Pancreas (tissue), 10 donors: ENCODE data around the gene CDC14A. TPM values are rescaled to one million over a fixed set of nuclear protein-coding genes. Genes with fewer than 3 reads are reported as not detected.
A peak's percentile ranks its signal among the peaks of the same experiment; 100 is the strongest.

ENCODE experiments used
- ATAC-seq, 4 donors: fragments of 200-7000 bp; cut with Tn5 transposase; one replicate each; pipeline versions ENCODE4 v1.8.0 to v1.9.1; 2020; ENCODE audit warnings: mild to moderate bottlenecking in 4 of 4, moderate library complexity in 4 of 4
- DNase-seq, 6 donors: peaks; one replicate each; pipeline ENCODE4 v3.0.0-alpha.2; 2020
- FAIRE-seq: peaks from 2 replicates; lab custom pipeline; 2012; peaks lifted over from hg19 to GRCh38; lab: Jason Lieb, UNC
- H3K27ac ChIP-seq, 4 donors: fragments of 200-600 bp; sonication (generic); 1 replicate in 3 of 4; 2 replicates in 1 of 4; pipeline versions ENCODE4 v1.5.0 to v1.8.0; 2020
- H3K27me3 ChIP-seq, 4 donors: fragments of 200-600 bp; one replicate each; pipeline ENCODE4 v1.8.0; 2021
- H3K36me3 ChIP-seq, 3 donors: fragments of 200-600 bp; sonication (generic) in 1 of 3; one replicate each; pipeline versions ENCODE4 v1.5.0 to v1.8.0; 2020 to 2021
- H3K4me1 ChIP-seq, 3 donors: fragments of 200-600 bp; one replicate each; pipeline ENCODE4 v1.8.0; 2021
- H3K4me3 ChIP-seq, 4 donors: fragments of 200-600 bp; sonication (generic) in 2 of 4; one replicate each; pipeline versions ENCODE4 v1.5.0 to v1.8.0; 2020 to 2021
- H3K9me3 ChIP-seq, 4 donors: fragments of 200-600 bp; one replicate each; pipeline ENCODE4 v1.8.0; 2021
- WGBS, 2 donors: extraction: QIAGEN DNeasy Blood & Tissue Kit; methylation state at CpG; one replicate each; pipeline ENCODE4 v1.1.7; 2013; 5-methylcytosine and 5-hydroxymethylcytosine counted together
- intact Hi-C, 3 donors: fragments of 100-400 bp; cut with DNase I; formaldehyde crosslinking; loops; one replicate each; pipeline versions ENCODE4 v1.11.1 to v1.14.2; 2022
- polyA plus RNA-seq, 2 donors: library from polyadenylated mRNA; stranded (reverse); fragments of 200-250 nt; gene quantifications; one replicate each; pipeline ENCODE4 v1.2.3, GENCODE V29; 2013
- total RNA-seq, 6 donors: library from RNA; stranded (reverse); fragmentation: NEBNext Ultra II Directional in 4 of 6; extraction: Animal tissue kit (Norgen Biotek cat#: 25700) in 4 of 6; gene quantifications; one replicate each; pipeline versions ENCODE4 v1.2.1 to v1.2.4, GENCODE V29; 2021 to 2023
- TF ChIP-seq, protein P1 (sequence below), 4 donors: fragments of 200-600 bp; sonication (generic) in 3 of 4; IDR thresholded peaks; one replicate each; pipeline versions ENCODE4 v1.5.0 to v1.8.0; 2021; ENCODE audit warnings: antibody characterized with exemption in 4 of 4
- donor health status: healthy with polysubstance abuse.
- donor health status: DM: no; HTN: no; CAD: no; lungs with moderate emphysema.
- donor health status: DM: no; HTN: no; CAD: no.
- donor health status: control.
- donor health status: control.
- donor health status: Bipolar disorder and iron deficiency.
- donor health status: DM: yes; HTN: yes; CAD: no.
- donor health status: DM: no; HTN: no; CAD: no.
- donor health status: DM: no; HTN: no; CAD: no.
- donor health status: DM: yes; HTN: yes; CAD: no.

CDC14A gene
- total and polyA plus RNA-seq, 8 donors: 1.4 to 5.2 (median 3.0) TPM

DNA sequence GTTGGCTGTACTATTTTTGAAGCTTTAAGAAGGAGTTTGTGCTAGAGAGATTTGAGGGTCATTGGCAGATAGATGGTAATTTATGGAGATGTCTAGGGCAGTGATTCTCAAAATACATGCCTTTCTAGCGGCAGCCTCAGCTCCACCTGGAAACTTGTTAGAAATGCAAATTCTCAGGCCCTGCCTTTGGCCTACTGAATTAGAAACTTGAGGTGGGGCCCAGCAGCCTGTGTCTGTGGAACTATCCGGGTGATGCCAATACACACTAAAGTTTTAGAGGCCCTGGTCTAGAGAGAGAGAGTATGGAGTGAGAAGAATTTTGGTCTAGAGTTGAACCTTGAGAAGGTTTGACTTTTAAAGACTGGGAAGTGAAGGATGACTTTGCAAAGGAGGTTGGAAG is 82.5 kb downstream of the CDC14A start:
- TF ChIP-seq, protein P1, sequence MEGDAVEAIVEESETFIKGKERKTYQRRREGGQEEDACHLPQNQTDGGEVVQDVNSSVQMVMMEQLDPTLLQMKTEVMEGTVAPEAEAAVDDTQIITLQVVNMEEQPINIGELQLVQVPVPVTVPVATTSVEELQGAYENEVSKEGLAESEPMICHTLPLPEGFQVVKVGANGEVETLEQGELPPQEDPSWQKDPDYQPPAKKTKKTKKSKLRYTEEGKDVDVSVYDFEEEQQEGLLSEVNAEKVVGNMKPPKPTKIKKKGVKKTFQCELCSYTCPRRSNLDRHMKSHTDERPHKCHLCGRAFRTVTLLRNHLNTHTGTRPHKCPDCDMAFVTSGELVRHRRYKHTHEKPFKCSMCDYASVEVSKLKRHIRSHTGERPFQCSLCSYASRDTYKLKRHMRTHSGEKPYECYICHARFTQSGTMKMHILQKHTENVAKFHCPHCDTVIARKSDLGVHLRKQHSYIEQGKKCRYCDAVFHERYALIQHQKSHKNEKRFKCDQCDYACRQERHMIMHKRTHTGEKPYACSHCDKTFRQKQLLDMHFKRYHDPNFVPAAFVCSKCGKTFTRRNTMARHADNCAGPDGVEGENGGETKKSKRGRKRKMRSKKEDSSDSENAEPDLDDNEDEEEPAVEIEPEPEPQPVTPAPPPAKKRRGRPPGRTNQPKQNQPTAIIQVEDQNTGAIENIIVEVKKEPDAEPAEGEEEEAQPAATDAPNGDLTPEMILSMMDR (IDR thresholded peaks at IDR 0.05): no peak
- intact Hi-C loops: no loop called here
- no peaks in the 10 kb centered on the region for H3K9me3 ChIP-seq
- ATAC-seq: no peak
- WGBS, 2 donors: 92 to 96% methylated on average over 2 of the region's 2 CpGs
- H3K27me3 ChIP-seq: no peaks in the 10 kb centered on the region
- no peak overlapping the region for H3K4me3 ChIP-seq
- no peaks in the 10 kb centered on the region for H3K36me3 ChIP-seq
- no peak for DNase-seq
- H3K4me1 ChIP-seq: no peaks in the 10 kb centered on the region
- FAIRE-seq: no peak
- no peak overlapping the region for H3K27ac ChIP-seq

DNA sequence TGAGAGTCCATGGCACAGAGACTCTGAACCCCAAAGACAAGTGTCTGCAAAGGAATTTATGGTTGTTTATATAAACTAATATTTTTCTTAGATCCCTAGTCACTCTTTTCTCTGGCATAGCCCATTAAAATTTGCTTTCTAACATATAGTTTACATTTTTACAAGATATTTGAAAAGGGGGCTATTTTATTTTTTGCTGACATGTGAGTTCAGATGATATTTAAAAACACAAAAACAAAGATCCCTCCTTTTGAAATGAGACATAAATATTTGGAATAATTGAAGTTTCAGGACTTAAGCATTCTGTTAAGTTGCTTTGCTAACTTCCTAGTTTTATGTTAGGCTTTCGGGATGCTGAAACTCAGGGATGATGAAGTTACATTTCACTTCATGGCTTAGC is 86.1 kb downstream of the CDC14A start:
- intact Hi-C loops: no loop called here

DNA sequence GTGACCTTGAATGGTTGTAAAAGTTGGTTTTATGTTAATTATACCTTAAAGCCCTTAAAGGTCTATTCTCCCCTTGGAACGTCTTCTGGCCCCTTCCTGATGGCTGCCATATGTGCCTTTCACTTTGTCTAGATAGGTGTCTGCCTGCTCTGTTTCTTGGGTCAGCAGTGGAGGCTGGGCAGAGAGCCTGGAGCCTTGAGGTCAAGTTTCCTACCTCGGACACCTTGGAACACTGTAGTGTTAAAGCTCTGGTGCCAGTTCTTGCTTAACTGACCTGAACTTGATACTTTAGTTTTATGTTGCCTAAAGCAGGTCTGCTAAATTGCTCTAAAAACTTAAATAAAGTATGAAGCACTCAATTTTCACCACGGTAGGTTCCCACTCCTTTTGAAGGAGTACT is 86.5 kb downstream of the CDC14A start:
- FAIRE-seq: no peak
- Histone ChIP-seq H3K4me3 (no peak overlapping the region), H3K4me1 (no peaks in the 10 kb centered on the region), H3K9me3 (no peaks in the 10 kb centered on the region), H3K27me3 (no peaks in the 10 kb centered on the region), H3K36me3 (no peaks in the 10 kb centered on the region), H3K27ac (no peak overlapping the region)
- no peak for DNase-seq
- no peak for ATAC-seq
- WGBS, 2 donors: 70 to 82% methylated on average over 3 of the region's 3 CpGs
- intact Hi-C loops: no loop called here
- TF ChIP-seq, protein P1 (IDR thresholded peaks at IDR 0.05): no peak

More for the DNA sequence above, 86.1 kb downstream of the CDC14A start:
- H3K27ac ChIP-seq: no peak overlapping the region
- no peak for ATAC-seq
- no peaks in the 10 kb centered on the region for H3K9me3 ChIP-seq
- no peak for FAIRE-seq
- no peaks in the 10 kb centered on the region for H3K4me1 ChIP-seq
- TF ChIP-seq, protein P1 (IDR thresholded peaks at IDR 0.05): no peak
- H3K27me3 ChIP-seq: no peaks in the 10 kb centered on the region
- WGBS, 2 donors: 94 to 100% methylated on average over 1 of the region's 1 CpG
- no peaks in the 10 kb centered on the region for H3K36me3 ChIP-seq
- no peak for DNase-seq
- no peak overlapping the region for H3K4me3 ChIP-seq

DNA sequence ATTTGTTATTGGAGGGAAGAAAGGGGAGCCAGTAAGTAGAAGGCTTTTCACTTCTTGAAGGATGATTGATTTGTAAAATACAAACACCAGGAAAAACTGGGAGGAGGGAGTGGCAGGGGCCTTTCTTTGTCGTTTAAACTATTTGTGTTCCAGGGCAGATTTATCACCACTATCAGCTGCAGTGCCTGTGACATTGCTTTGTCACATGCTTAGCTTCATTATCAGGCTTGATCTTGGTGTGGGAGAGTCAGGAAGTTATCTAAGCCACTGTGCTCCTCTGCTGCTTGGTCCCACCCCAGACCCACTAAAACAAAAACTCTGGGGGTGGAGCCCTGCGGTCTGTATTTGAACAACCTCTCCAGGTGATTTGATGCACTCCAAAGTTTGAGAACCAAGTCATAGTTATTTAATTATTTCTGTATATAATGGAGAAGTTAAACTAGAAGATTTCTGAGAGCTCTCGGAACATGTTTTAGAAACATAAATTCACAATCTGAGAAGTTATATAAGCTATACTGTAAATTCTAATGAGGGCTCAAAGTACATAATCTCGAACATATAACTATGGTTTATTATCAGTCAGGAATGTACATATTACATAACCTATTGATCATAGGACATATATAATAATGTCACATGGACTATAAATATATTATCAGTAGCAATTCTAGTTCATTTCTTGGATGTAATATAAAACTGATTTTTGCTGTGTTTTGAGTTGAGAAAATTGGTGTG is 87.9 kb downstream of the CDC14A start:
- H3K9me3 ChIP-seq: no peaks in the 10 kb centered on the region
- TF ChIP-seq, protein P1 (IDR thresholded peaks at IDR 0.05): no peak
- H3K27me3 ChIP-seq: no peaks in the 10 kb centered on the region
- intact Hi-C loops: no loop called here
- H3K36me3 ChIP-seq: no peaks in the 10 kb centered on the region
- no peaks in the 10 kb centered on the region for H3K4me1 ChIP-seq
- ATAC-seq: peak in 3 of 4 donors; percentile 47 to 58 (median 52)
- WGBS, 2 donors: 55 to 59% methylated on average over 4 of the region's 4 CpGs
- H3K4me3 ChIP-seq: no peak overlapping the region
- no peak overlapping the region for H3K27ac ChIP-seq
- FAIRE-seq: no peak
- DNase-seq: no peak

DNA sequence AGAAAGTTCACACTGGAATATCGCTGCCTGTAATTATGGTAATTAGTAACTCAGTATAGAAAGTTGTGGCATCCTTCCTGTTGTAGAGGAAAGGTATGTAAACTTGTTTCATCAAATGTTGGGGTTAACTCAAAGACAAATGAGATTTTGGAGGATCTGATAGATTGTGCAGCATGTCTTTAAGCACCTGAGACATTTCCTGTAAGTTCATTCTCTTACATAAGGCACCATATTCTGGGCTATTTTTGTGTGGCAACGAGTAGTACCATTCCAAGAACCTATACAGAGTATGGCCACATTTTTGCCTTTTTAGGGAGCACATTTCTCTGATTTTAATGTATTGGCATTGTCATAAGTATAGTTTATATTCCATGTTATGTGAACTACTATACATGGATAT is 88.8 kb downstream of the CDC14A start:
- TF ChIP-seq, protein P1 (IDR thresholded peaks at IDR 0.05): no peak

More for the DNA sequence above, 88.8 kb downstream of the CDC14A start:
- no peak overlapping the region for H3K4me3 ChIP-seq
- no peak overlapping the region for H3K27ac ChIP-seq
- intact Hi-C loops: no loop called here
- H3K36me3 ChIP-seq: no peaks in the 10 kb centered on the region
- H3K4me1 ChIP-seq: no peaks in the 10 kb centered on the region
- DNase-seq: no peak
- ATAC-seq: no peak
- 84 to 89% methylated on average over 2 of the region's 2 CpGs for WGBS, 2 donors
- no peak for FAIRE-seq
- H3K27me3 ChIP-seq: no peaks in the 10 kb centered on the region
- H3K9me3 ChIP-seq: no peaks in the 10 kb centered on the region
